ENCODE data around the gene KCNIP4. TPM values are rescaled to one million over a fixed set of nuclear protein-coding genes. Genes with fewer than 3 reads are reported as not detected.

The KCNIP4 gene
- total RNA-seq, 1 experiment from 2014 or later = not detected

DNA sequence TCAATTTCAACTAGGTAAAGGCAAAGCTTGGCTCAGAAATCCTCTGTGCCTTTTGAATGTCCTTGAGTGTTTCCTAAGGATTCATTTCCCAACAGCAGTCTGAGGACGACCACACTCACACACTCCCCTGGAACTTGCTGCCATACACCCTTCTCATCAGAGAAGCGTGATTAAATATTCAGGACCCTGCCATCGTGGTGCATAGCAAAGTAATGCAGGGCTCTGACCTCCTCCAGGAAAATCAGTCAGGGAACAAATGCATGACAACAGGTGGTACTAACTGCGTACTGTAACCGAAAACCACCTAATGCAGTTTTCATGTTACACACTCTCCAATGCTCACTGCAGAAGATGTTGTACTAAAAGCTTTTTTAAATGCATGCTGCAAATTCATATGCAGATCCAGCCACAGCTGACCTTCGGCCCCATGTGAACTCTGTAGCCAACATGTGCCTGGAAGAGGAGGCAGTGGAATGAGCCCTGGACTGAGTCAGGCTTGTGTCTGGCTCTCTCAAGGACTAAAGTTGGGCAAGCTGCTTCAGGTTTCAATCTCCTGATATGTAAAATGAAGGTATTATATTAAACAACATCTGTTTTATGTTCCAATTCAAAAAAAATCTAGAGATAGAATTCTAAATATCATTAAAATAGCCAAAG is 238.3 kb downstream of the KCNIP4 start:
- H3K27me3 ChIP-seq (replicated peaks) = no peaks in the 10 kb centered on the region
- H3K9me3 ChIP-seq (replicated peaks) = no peaks in the 10 kb centered on the region
- H3K36me3 ChIP-seq = no peaks in the 10 kb centered on the region
- DNase-seq (ENCODE audit: low read depth in 1 of 2, low spot score in 2 of 2) = no peak
- H3K4me1 ChIP-seq (replicated peaks) = no peaks in the 10 kb centered on the region
- no peak overlapping the region for H3K4me3 ChIP-seq
- H3K27ac ChIP-seq = no peak overlapping the region

DNA sequence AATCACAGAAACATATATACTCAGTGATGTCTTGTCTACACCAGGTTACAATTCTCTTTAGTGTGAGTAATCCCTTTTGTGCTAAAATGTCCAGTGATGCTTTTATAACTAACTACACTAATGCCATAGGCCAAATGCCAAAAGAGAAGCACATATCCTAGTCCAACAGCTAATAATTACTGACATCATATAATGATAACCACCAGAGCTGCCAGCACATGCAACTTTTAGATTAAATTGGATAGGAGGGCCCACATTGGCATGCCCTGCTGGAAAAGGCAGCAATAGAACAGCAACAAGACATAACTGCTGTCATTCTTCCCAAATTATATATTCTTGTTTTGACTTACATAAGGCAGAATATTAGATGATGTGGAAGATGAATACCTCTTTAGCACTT is 238.8 kb downstream of the KCNIP4 start:
- Histone ChIP-seq H3K9me3 (replicated peaks) (no peaks in the 10 kb centered on the region), H3K4me3 (no peak overlapping the region), H3K4me1 (replicated peaks) (no peaks in the 10 kb centered on the region), H3K27ac (no peak overlapping the region), H3K36me3 (no peaks in the 10 kb centered on the region), H3K27me3 (replicated peaks) (no peaks in the 10 kb centered on the region)
- DNase-seq (ENCODE audit: low read depth in 1 of 2, low spot score in 2 of 2) = no peak

DNA sequence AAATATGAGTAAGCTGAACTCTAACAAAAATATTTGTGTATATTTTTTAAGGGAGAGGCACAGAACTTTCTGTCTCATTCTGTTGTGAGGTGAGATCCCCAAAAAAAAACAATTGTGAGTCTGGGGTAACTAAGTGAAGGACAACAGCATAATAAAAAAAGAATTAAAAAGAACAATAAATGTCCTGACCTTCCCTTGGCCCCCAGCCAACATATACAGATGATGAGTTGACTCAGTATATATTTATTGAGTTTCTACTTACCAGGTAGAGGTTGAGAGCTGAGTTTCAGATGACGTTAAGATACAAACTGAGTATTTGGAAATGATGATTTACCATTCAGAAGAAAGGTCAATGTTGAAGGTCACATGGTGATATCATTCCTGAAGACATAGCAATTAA is 239.5 kb downstream of the KCNIP4 start:
- no peaks in the 10 kb centered on the region for H3K4me1 ChIP-seq (replicated peaks)
- H3K27me3 ChIP-seq (replicated peaks) = no peaks in the 10 kb centered on the region
- H3K36me3 ChIP-seq = no peaks in the 10 kb centered on the region
- H3K9me3 ChIP-seq (replicated peaks) = no peaks in the 10 kb centered on the region
- DNase-seq (ENCODE audit: low read depth in 1 of 2, low spot score in 2 of 2) = no peak
- no peak overlapping the region for H3K4me3 ChIP-seq
- H3K27ac ChIP-seq = no peak overlapping the region

DNA sequence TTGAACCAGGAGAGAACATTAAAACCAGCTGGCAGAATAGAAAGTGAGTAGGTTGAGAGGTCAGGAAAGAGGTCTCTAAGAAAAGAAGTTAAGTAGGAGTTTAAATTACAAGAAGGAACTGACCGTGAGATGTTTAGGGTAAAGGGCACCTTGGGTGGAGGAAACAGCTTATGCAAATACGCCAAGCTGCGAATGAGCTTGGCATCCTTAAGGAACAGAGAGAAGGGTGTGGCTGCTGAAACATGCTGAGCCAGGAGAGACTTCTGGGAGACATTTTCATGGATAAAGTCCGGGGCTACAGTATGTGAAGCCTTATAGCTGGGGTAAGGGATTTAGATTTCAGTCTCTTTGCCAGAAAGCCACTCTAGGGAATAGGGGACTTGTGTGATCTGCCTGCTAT is 249.1 kb downstream of the KCNIP4 start:
- H3K9me3 ChIP-seq (replicated peaks) = no peaks in the 10 kb centered on the region
- no peak for DNase-seq (ENCODE audit: low read depth in 1 of 2, low spot score in 2 of 2)
- no peak overlapping the region for H3K27ac ChIP-seq
- H3K4me1 ChIP-seq (replicated peaks) = no peaks in the 10 kb centered on the region
- H3K27me3 ChIP-seq (replicated peaks) = no peaks in the 10 kb centered on the region
- no peak overlapping the region for H3K4me3 ChIP-seq
- H3K36me3 ChIP-seq = no peaks in the 10 kb centered on the region

DNA sequence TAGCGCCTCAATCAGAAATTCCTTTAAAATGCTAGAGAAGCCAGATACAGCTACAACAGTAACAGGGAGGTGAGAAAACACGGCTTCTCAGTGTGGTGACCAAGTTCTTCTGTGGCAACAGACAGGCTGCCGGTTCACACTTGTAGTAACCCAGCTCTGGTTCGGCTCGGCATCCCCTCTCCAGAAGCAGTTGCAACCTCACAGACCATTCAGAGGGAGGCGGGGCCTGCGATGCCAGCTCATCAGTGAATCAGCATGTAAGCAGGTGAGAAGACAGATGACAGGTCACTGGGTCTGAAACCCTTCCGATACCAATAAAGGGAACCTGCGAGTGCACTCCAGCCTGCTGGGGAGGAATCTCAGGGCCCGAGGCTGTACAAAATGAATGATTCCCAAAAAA is 251.0 kb downstream of the KCNIP4 start:
- Histone ChIP-seq H3K9me3 (replicated peaks) (no peaks in the 10 kb centered on the region), H3K4me1 (replicated peaks) (no peaks in the 10 kb centered on the region), H3K4me3 (no peak overlapping the region), H3K27ac (no peak overlapping the region), H3K36me3 (no peaks in the 10 kb centered on the region), H3K27me3 (replicated peaks) (no peaks in the 10 kb centered on the region)
- no peak for DNase-seq (ENCODE audit: low read depth in 1 of 2, low spot score in 2 of 2)

DNA sequence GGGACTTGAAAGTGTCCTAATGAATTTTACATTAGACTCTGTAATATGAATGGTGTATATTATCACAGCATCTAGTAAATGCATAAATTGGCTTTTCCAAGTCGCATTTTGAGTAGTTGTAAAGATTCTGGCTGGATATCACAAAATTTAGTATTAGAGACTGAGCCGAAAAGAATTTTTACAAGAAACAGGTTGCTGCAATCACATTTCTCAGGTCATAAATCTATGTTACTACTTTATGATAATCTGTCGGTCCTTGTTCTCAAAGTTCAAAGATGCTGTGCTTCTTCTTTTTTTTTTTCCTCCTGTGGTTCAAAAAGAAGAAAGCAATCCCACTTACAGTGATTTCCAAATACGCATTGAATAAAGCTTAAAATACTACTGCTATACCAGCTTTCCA is 253.4 kb downstream of the KCNIP4 start:
- no peaks in the 10 kb centered on the region for H3K36me3 ChIP-seq
- no peaks in the 10 kb centered on the region for H3K4me1 ChIP-seq (replicated peaks)
- H3K27ac ChIP-seq = no peak overlapping the region
- H3K27me3 ChIP-seq (replicated peaks) = no peaks in the 10 kb centered on the region
- no peaks in the 10 kb centered on the region for H3K9me3 ChIP-seq (replicated peaks)
- no peak overlapping the region for H3K4me3 ChIP-seq
- DNase-seq (ENCODE audit: low read depth in 1 of 2, low spot score in 2 of 2) = no peak

DNA sequence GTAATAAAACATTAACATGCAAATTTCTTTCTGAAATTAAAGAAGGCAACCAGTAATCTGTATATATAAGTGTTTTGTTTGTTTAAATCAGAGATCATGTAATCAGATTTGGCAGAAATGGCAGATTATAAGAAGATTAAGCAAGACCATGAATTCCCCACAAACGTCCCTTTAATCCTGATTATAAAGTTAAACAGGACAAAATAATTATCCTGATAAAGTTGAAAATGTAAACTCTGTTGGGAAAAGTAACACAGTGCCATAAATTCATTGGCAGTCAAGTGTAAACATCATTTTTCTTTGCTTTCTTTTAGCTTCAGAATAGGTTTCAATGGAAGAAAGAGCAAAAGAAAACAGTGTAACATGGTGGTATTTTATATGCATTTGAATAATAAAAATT is 256.3 kb downstream of the KCNIP4 start:
- Histone ChIP-seq H3K27ac (no peak overlapping the region), H3K4me1 (replicated peaks) (no peaks in the 10 kb centered on the region), H3K4me3 (no peak overlapping the region), H3K9me3 (replicated peaks) (no peaks in the 10 kb centered on the region), H3K36me3 (no peaks in the 10 kb centered on the region), H3K27me3 (replicated peaks) (no peaks in the 10 kb centered on the region)
- no peak for DNase-seq (ENCODE audit: low read depth in 1 of 2, low spot score in 2 of 2)

DNA sequence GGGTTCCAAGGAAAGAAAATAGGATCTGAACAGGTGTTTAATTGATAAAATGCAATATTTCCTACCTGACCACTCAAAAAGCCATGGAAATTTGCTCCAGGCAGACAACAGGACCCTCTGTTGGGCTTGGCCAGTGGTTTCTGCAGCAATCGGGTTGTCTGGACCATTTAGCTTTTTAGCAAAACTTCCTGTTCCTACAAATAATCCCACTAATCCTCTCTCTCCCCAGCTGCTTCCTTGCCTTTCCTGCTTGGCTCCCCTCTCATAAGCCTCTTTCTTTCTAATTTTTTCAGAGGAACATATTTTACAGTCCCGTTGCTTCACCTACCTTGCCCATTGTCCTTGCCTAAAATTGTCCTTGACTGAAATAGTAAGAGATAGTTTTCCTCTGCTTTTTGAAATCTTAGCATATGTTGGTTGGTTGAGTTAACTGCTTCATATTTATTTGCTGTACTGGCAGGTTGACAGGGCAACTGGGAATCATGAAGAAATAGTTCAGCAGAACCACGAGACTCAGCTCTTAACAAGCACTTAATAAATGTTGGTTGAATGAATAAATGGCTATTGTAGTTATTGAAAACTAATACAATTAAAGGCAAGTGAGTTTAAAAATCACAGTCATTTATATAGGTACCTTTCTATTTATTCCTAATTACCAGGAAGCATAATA is 259.8 kb downstream of the KCNIP4 start:
- Histone ChIP-seq H3K27ac (no peak overlapping the region), H3K36me3 (no peaks in the 10 kb centered on the region), H3K9me3 (replicated peaks) (no peaks in the 10 kb centered on the region), H3K4me1 (replicated peaks) (no peaks in the 10 kb centered on the region), H3K27me3 (replicated peaks) (no peaks in the 10 kb centered on the region), H3K4me3 (no peak overlapping the region)
- DNase-seq (ENCODE audit: low read depth in 1 of 2, low spot score in 2 of 2) = no peak

DNA sequence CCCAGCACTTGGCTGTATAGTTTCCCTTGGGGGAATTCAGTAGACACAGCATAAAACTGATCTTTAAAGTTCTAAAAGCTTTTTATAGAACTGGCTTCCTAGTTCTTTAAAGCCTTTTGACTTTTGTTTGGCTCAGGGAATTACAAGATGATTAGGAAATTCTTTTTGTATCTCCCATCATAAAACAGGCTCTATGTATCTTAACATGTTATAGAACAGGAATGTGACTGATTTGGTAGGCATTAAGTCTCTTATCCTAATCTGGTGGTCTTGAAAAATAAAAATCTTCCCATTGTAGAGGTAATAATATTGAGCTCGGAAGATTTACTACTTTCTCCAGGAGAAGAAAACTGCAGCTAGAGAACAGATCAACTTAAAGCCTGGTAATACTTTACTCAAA is 262.7 kb downstream of the KCNIP4 start:
- Histone ChIP-seq H3K4me1 (replicated peaks) (no peaks in the 10 kb centered on the region), H3K4me3 (no peak overlapping the region), H3K27ac (no peak overlapping the region), H3K36me3 (no peaks in the 10 kb centered on the region), H3K9me3 (replicated peaks) (no peaks in the 10 kb centered on the region), H3K27me3 (replicated peaks) (no peaks in the 10 kb centered on the region)
- no peak for DNase-seq (ENCODE audit: low read depth in 1 of 2, low spot score in 2 of 2)

DNA sequence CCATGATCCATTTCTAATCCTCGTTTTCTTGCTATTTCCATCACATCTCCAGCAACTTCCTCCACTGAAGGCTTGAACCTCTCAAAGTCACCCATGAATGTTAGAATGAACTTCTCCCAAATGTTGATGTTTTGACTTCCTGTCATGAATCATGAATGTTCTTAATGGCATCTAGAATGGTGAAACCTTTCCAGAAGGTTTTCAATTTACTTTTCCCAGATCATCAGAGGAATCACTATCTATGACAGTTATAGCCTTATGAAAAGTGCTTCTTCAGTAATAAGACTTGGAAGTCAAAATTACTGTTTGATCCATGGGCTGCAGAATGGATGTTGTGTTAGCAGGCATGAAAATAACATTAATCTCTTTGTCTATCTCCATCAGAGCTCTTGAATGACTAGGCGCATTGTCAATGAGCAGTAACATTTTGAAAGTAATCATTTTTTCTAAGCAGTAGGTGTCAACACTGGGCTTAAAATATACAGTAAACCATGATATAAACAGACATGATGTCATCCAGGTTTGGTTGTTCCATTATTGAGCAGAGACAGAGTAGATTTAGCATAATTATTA is 268.2 kb downstream of the KCNIP4 start:
- no peak for DNase-seq (ENCODE audit: low read depth in 1 of 2, low spot score in 2 of 2)
- Histone ChIP-seq H3K27me3 (replicated peaks) (no peaks in the 10 kb centered on the region), H3K4me3 (no peak overlapping the region), H3K36me3 (no peaks in the 10 kb centered on the region), H3K9me3 (replicated peaks) (no peaks in the 10 kb centered on the region), H3K27ac (no peak overlapping the region), H3K4me1 (replicated peaks) (no peaks in the 10 kb centered on the region)

DNA sequence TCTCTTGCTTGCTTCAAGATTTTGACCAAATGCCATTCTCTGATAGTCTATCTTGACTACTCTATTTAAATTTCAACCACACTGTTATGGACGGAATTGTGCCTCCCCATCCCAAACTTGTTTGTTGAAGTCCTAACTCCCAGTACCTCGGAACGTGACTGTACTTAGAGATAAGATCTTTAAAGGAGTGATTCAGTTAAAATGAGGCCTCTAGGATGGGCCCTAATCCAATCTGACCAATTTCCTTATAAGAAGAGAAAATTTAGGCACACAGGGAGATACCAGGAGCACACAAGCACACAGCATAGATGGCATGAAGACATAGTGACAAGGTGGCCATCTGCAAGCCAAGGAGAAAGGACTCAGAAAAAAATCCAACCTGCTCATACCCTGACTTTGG is 269.9 kb downstream of the KCNIP4 start:
- no peak for DNase-seq (ENCODE audit: low read depth in 1 of 2, low spot score in 2 of 2)
- no peaks in the 10 kb centered on the region for H3K9me3 ChIP-seq (replicated peaks)

DNA sequence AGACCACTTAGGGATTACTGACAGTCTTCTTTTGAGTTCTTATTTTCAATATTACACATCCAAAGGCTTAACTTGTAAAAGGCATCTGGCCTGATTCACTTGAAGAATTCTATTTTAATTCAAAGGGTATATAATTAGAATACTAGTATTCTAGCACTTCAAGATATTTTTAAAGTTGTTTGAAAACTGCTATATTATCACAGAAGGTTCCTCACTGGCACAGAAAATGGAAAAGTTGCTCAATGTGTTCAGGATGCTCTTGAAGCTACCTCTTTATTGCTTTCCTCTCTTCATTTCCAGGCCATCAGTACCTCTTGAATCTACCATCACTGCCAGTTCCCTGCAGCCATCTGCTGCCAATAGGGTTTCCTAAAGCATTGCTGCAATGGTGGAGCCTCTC is 271.4 kb downstream of the KCNIP4 start:
- H3K27me3 ChIP-seq (replicated peaks) = no peaks in the 10 kb centered on the region
- H3K4me1 ChIP-seq (replicated peaks) = no peaks in the 10 kb centered on the region
- H3K9me3 ChIP-seq (replicated peaks) = no peaks in the 10 kb centered on the region
- no peak overlapping the region for H3K4me3 ChIP-seq
- no peak overlapping the region for H3K27ac ChIP-seq
- DNase-seq (ENCODE audit: low read depth in 1 of 2, low spot score in 2 of 2) = no peak
- no peaks in the 10 kb centered on the region for H3K36me3 ChIP-seq

More for the DNA sequence above, 269.9 kb downstream of the KCNIP4 start:
- H3K27ac ChIP-seq = no peak overlapping the region
- no peaks in the 10 kb centered on the region for H3K4me1 ChIP-seq (replicated peaks)
- H3K4me3 ChIP-seq = no peak overlapping the region
- H3K36me3 ChIP-seq = no peaks in the 10 kb centered on the region
- no peaks in the 10 kb centered on the region for H3K27me3 ChIP-seq (replicated peaks)

DNA sequence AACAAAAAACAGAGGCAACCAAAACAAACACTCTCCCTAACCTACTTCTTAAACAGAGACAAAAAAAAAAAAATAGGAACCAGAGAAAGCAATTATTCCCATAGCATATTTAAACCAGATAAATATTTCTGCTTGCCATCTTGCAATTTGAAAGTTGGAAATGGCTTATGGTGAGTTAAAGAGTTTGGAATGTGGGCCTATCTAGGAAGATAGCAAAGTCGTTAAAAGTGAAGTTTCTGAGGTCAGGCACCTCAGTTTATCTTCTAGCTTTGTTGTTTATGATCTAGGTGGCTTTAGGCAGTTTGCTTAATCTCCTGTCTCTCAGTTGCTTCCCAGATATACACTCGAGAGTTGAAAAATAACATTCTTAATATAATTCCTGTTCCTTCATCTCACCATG is 284.2 kb downstream of the KCNIP4 start:
- DNase-seq (ENCODE audit: low read depth in 1 of 2, low spot score in 2 of 2) = no peak
- Histone ChIP-seq H3K4me3 (no peak overlapping the region), H3K36me3 (no peaks in the 10 kb centered on the region), H3K4me1 (replicated peaks) (no peaks in the 10 kb centered on the region), H3K9me3 (replicated peaks) (no peaks in the 10 kb centered on the region), H3K27ac (no peak overlapping the region), H3K27me3 (replicated peaks) (no peaks in the 10 kb centered on the region)

DNA sequence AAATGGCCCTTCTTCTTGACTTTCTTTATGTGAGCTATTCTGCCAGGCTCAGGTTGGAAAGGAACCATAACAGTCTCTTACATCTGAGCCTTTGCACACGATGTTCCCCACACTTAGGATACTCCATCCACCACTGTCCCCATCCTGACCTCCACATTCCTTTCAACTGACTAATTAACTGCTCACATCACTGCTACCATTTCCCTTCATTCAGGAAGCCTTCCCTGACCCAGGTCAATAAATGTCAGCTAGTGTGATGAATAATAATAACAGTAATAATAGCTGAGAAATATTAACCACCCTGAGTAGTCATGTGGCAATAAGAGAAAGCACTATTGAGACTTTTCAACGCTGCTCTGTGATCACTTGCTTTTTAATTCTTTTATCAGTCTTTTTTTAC is 291.7 kb downstream of the KCNIP4 start:
- H3K4me3 ChIP-seq = no peak overlapping the region
- H3K27ac ChIP-seq = no peak overlapping the region
- H3K27me3 ChIP-seq (replicated peaks) = no peaks in the 10 kb centered on the region
- H3K9me3 ChIP-seq (replicated peaks) = no peaks in the 10 kb centered on the region
- peak in 1 of 2 experiments; percentile 1 for DNase-seq (ENCODE audit: low read depth in 1 of 2, low spot score in 2 of 2)
- no peaks in the 10 kb centered on the region for H3K36me3 ChIP-seq
- peaks cover 4% of the 10 kb centered on the region; the same call in 1 of the 2 replicates for H3K4me1 ChIP-seq (replicated peaks)
